Activated naive CD4-positive, alpha-beta T cell treated with anti-CD3 and anti-CD28 coated beads, Interleukin-2, amount 50 U/mL, for 72 hours (primary cell): ENCODE data around the gene RBMS3. TPM values are rescaled to one million over a fixed set of nuclear protein-coding genes. Genes with fewer than 3 reads are reported as not detected.

Experiments
- ATAC-seq, 2 donors: fragments of 150-1000 bp; cut with Tn5 transposase; 2 replicates each; pipeline ENCODE4 v1.10.0; 2021; ENCODE audit warnings: mild to moderate bottlenecking in 2 of 2, moderate library complexity in 2 of 2
- DNase-seq, 2 donors: peaks; one replicate each; pipeline ENCODE4 v3.0.0; 2021 to 2022; ENCODE audit warnings: low spot score in 2 of 2
- H3K27ac Mint-ChIP-seq, 2 donors: one replicate each; pipeline ENCODE4 v1.8.0; 2022; ENCODE audit warnings: mild to moderate bottlenecking in 2 of 2, mixed read lengths in 2 of 2
- H3K36me3 Mint-ChIP-seq, 2 donors: one replicate each; pipeline ENCODE4 v1.8.0; 2022; ENCODE audit warnings: mixed read lengths in 2 of 2
- H3K9me3 Mint-ChIP-seq, 2 donors: one replicate each; pipeline ENCODE4 v1.8.0; 2022; ENCODE audit warnings: mixed read lengths in 2 of 2
- total RNA-seq, 2 donors: library from RNA; stranded (reverse); gene quantifications; one replicate each; pipeline ENCODE4 v1.2.3, GENCODE V29; 2022

RBMS3 gene
- total RNA-seq, 2 donors from 2014 or later: 3.3 TPM; not detected in 1

DNA sequence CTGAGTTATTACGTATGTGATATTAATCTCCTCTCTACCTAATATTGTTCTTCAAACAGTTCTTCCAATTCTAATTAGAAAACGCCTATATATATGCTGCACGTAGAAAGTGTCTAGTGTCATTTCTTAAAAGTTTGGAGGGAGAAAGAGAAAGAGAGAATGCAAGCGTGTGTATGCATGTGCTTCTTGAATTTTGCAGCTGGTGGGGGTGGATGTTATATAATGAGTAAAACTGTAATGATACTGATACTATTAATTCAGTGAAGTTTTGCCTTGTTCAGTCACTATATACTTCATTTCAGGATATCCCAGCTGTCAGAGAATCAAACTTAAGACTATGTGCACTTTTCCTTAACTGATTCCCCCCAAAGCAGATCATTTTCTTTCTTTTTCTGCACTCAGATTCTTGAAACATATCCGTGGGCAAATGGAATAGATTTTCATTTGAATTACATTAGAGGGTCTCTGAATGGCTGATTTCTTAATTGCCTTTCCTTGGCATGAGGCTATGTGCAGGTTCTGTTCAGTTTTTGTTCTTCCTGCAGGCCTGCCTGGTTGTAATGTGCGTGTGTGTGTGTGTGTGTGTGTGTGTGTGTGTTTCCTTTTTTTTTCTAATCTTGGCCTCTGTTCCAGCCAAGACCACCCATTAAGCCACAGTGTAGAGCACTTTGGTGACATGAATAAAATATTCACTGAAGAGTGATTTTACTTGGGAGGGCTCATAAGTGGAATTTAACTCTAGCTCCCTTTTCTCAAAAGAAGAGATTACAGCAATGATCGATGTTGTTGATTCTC, 617.5 kb downstream of the RBMS3 start:
- no peaks in the 10 kb centered on the region for H3K36me3 Mint-ChIP-seq
- no peak for DNase-seq
- H3K27ac Mint-ChIP-seq: no peak overlapping the region
- ATAC-seq: no peak
- no peaks in the 10 kb centered on the region for H3K9me3 Mint-ChIP-seq

GRCh38 chr3:29899021-29899420, 618.1 kb downstream of the RBMS3 start:
- DNase-seq (no peak), ATAC-seq (no peak)
- Mint-ChIP-seq H3K9me3 (no peaks in the 10 kb centered on the region), H3K36me3 (no peaks in the 10 kb centered on the region), H3K27ac (no peak overlapping the region)

GRCh38 chr3:29901097-29901496, 620.2 kb downstream of the RBMS3 start:
- H3K9me3 Mint-ChIP-seq: no peaks in the 10 kb centered on the region
- ATAC-seq (no peak), DNase-seq (no peak)
- H3K36me3 Mint-ChIP-seq: no peaks in the 10 kb centered on the region
- no peak overlapping the region for H3K27ac Mint-ChIP-seq

- H3K9me3 Mint-ChIP-seq: no peaks in the 10 kb centered on the region
- no peak for DNase-seq
- ATAC-seq: no peak
- no peak overlapping the region for H3K27ac Mint-ChIP-seq
- no peaks in the 10 kb centered on the region for H3K36me3 Mint-ChIP-seq
Measured at GRCh38 chr3:29903600-29903999, 622.7 kb downstream of the RBMS3 start.

DNA sequence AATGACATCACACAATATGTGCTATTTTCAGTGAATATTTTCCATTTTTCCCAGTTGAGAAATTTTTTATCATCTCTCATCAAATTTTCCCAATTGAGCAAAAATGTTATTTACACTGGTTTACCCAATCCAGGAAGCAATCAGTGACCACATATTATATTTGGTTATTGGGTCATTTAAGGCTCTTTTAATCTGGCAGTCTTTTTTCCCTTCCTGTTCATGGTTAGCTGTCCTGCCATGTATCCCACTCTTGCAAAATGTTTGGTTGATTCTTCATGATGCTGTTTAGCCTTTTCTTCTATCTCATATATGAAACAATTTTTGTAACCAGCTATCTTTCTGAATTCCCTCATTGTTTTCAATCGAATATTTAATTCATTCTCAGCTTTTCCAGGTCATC, 626.0 kb downstream of the RBMS3 start:
- ATAC-seq: no peak
- no peaks in the 10 kb centered on the region for H3K36me3 Mint-ChIP-seq
- H3K9me3 Mint-ChIP-seq: no peaks in the 10 kb centered on the region
- no peak overlapping the region for H3K27ac Mint-ChIP-seq
- no peak for DNase-seq

DNA sequence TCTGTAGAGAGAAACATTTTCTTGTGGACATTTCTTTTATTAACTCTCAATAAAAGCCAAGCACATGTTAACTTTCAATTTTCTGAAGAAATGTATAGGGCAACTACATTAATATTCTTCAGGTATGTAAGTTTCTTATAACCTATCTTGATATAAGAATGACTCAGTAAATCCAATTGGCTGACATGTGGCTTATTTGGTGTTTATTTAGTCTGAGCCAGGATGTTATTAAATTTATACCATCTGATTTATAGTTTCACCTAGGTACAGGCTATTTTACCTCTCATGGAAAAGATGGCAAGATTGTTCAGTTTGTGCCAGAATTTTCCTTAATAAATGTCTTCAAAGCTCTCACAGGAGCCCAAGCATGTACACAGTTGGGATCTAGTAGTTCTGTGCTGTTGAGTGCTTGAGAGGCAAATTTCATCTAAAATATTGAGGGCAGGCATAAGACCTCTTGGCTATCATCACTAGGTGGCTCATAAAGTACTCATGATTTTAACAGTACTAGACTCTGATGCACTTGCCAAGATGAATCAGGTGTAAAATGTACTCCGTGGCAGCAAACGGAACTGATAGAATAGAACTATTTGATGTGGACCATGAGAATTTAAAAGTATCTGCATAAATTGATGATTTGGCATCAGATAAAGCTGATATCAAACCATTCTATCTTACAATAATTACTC, 631.9 kb downstream of the RBMS3 start:
- no peak overlapping the region for H3K27ac Mint-ChIP-seq
- ATAC-seq (no peak), DNase-seq (no peak)
- H3K36me3 Mint-ChIP-seq: no peaks in the 10 kb centered on the region
- no peaks in the 10 kb centered on the region for H3K9me3 Mint-ChIP-seq

DNA sequence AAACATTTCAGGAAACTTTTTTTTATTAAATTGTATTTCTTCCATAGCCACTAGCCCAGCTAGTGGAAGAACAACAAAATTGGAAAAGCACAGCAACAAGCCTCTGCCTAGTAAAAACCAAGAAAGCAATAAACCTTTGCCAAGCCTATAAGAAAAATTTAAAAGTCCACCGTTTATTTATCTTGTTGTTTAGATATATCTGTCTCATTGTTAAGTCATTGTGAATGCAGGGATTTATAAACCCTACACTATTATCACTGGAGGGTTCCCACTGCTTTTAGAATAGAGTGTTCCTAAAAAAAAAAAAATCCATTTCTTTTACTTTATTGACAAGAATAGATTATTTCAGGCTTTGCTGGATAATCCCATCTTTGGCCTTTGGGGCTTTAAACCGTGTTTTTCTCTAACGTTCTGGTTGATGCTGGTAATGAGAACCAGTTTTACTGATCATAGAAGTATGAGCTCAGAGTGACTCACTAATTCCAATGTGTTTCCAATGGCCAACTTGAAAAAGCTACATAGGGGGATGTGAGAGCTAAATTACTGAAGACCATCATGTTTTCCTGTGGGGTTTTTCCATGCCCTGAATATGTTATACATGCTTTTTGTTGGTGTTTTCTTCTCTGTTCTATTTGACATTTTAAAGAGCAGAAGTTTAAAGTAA, 634.1 kb downstream of the RBMS3 start:
- Mint-ChIP-seq H3K27ac (no peak overlapping the region), H3K36me3 (no peaks in the 10 kb centered on the region), H3K9me3 (no peaks in the 10 kb centered on the region)
- DNase-seq (no peak), ATAC-seq (no peak)

- Mint-ChIP-seq H3K9me3 (no peaks in the 10 kb centered on the region), H3K27ac (peak overlapping the region in 1 of 2 donors; percentile 75), H3K36me3 (no peaks in the 10 kb centered on the region)
- ATAC-seq (no peak), DNase-seq (no peak)
Measured at GRCh38 chr3:29919571-29919970, 638.7 kb downstream of the RBMS3 start.

DNA sequence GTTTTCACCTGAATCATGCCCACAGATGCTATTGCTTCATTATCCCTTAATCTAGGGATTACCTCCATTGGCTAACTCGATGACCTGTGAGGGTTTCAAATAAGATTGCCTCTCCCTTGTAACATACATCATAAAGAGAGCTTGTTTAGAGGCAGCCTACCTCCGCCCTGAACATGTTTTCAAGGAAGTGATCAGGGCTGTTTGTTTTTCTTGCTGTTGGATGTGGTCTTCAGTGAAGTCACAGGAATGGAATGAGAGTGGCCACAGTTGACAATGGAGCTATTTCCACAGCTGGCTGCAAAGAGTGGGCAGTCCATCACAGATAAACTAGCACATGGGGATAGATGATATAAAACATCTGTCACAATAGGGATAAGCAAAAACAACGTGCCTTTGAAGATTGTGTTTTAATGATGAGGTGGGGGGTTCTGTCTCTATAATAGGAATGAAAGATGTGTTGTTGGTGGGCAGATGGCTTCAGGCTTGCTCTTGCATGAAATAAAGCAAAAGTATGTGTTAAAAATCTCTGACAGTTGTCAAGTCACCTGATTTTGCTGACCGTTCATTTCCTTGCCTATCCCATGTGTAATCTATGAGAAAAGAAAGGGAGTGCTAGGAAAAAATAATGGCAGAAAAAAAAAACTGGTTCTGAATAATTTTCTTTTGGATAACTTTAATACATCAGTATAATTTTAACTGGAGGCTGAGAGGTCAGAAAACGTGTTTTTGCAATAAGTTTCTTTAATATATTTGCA, 642.3 kb downstream of the RBMS3 start:
- Mint-ChIP-seq H3K36me3 (no peaks in the 10 kb centered on the region), H3K27ac (no peak overlapping the region), H3K9me3 (no peaks in the 10 kb centered on the region)
- ATAC-seq (no peak), DNase-seq (no peak)

DNA sequence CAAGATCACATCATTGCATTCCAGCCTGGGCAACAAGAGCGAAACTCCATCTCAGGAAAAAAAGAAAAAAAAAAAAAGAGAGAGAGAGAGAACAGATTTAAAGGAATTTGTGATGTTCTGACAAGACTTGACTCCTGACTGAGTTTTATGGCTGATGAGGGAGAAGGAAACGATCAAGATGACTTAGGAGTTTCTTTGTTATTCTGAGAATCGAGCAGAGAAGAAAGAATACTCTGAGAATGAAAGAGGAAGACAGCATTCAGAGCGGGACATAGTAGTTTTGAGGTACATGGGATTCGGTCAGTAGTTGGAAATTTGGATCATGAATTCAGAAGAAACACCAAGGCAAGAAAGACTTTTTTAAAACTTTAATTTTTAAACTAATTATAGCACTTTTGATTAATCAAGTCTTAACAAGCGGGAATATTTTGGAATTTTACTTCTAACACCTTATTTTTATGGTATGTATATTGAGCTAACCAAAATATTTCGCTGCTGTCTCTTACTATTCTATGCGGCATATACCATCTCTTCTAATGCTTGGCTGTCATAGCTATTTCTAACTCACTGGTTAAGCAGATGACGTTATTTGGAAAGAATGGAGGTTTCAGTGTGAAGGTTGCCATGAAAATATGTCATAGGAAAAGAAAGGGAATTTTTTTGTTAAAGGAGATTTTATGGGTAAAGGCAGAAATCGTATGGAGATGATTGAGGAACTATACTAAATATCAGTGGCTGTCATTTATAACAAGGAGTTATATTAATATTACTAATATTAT, 644.1 kb downstream of the RBMS3 start:
- Mint-ChIP-seq H3K36me3 (no peaks in the 10 kb centered on the region), H3K27ac (no peak overlapping the region), H3K9me3 (no peaks in the 10 kb centered on the region)
- no peak for DNase-seq
- no peak for ATAC-seq

- Mint-ChIP-seq H3K27ac (no peak overlapping the region), H3K36me3 (no peaks in the 10 kb centered on the region)
Measured at GRCh38 chr3:29926378-29926777, 645.5 kb downstream of the RBMS3 start.

DNA sequence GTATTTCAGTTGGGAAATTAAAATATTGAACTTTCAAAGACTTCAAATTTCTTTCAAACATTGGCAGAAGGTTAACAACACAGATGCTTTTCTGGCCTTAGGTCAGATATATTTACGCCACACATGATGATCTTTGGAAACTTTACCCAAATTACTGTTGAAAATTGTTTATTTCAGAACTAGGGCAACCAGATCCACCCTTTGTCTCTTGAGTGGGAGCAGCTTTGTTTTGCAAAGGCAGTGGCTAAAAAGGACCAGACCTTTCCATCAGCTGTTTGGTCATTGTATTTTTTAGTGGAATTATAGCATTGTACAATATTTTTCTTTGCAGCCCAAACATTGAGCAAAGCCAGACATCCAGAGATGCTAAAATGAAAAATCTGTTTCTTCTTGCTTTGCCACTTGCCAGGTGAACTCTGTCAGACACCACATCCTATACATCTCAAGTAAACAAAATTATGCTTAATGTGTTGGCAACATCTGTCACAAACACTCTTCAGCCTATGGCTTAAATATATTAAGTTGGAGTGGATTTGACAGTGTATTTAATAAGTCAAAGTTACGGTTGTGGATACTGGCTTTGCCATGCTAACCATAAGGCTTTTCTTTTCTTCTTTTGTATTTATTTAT, 651.9 kb downstream of the RBMS3 start:
- ATAC-seq: no peak
- no peaks in the 10 kb centered on the region for H3K36me3 Mint-ChIP-seq
- H3K9me3 Mint-ChIP-seq: no peaks in the 10 kb centered on the region
- no peak for DNase-seq
- no peak overlapping the region for H3K27ac Mint-ChIP-seq

More at GRCh38 chr3:29926378-29926777, 645.5 kb downstream of the RBMS3 start:
- DNase-seq (no peak), ATAC-seq (no peak)
- no peaks in the 10 kb centered on the region for H3K9me3 Mint-ChIP-seq

DNA sequence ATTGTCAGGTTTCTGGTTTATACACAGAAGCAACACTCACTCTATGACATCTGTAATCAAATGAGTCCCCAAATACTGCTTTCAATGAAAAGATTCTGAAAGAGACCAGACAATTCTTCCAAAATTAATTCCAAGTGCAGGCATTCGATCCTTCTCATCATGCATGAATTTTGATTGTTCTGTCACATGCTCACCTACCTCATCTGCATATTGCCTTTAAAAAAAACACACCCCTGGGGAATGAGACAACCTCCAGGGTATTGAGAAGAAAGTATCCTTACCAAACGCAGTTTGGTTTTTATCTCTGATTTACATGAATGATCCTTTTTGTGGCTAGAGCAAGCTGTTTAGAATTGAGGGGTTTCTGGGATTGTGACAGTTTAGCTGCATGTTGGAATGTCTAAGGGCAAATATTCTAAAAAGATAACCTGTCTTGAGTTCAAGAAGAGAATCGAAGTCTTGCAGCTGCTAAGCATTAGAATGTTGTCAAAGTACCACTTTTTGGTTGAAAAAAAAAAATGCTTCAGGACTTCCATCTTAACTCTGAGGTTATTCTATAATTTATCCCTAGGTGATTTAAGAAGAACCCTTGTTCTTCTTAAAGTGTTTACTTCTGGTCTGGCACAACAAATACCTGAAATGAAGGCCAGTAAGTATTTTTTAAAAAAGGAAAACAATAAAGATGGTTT, 653.1 kb downstream of the RBMS3 start:
- H3K9me3 Mint-ChIP-seq: no peaks in the 10 kb centered on the region
- ATAC-seq: no peak
- no peak overlapping the region for H3K27ac Mint-ChIP-seq
- no peak for DNase-seq
- no peaks in the 10 kb centered on the region for H3K36me3 Mint-ChIP-seq

- H3K27ac Mint-ChIP-seq: no peak overlapping the region
- DNase-seq (no peak), ATAC-seq (no peak)
- no peaks in the 10 kb centered on the region for H3K36me3 Mint-ChIP-seq
- H3K9me3 Mint-ChIP-seq: peaks cover 0 to under 1% of the 10 kb centered on the region in 2 donors
Measured at GRCh38 chr3:29934751-29935150, 653.9 kb downstream of the RBMS3 start.

GRCh38 chr3:29936054-29936453, 655.2 kb downstream of the RBMS3 start:
- Mint-ChIP-seq H3K27ac (no peak overlapping the region), H3K36me3 (no peaks in the 10 kb centered on the region), H3K9me3 (peaks cover 0 to 5% of the 10 kb centered on the region in 2 donors)
- DNase-seq (peak in 1 of 2 donors; percentile 2), ATAC-seq (peak in 1 of 2 donors; percentile 99)
